GM10847 (cell line): Measurements from ENCODE around the gene NDUFS1.

ENCODE experiments used
- POLR2A ChIP-seq: IDR thresholded peaks from 2 replicates; pipeline ENCODE4 v1.6.1; 2011; ENCODE audit not compliant: insufficient read length; ENCODE audit errors: extremely low read depth

NDUFS1 gene

DNA sequence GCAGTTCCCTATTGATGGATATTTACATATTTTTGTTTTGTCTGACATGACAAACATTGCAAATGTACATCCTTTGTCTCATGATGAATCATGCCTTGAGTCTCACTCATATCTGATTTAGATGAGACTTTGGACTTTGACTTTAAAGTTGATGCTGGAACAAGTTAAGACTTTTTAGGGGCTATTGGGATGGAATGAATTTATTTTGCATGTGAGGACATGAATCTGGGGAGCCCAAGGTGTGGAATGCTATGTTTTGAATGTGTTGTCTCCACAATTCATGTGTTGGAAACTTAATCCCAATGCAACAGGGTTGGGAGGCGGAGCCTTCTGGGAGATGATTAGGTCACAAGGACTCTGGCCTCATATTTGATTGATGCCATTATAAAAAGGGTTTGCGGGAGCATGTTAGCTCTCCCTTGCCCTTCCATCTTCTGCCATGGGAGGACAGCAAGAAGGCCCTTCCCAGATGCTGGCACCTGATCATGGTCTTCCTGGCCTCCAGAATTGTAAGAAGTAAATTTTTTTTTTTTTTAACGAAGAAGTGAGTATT is 44.1 kb downstream of the NDUFS1 start:
- TF ChIP-seq POLR2A: no peak

DNA sequence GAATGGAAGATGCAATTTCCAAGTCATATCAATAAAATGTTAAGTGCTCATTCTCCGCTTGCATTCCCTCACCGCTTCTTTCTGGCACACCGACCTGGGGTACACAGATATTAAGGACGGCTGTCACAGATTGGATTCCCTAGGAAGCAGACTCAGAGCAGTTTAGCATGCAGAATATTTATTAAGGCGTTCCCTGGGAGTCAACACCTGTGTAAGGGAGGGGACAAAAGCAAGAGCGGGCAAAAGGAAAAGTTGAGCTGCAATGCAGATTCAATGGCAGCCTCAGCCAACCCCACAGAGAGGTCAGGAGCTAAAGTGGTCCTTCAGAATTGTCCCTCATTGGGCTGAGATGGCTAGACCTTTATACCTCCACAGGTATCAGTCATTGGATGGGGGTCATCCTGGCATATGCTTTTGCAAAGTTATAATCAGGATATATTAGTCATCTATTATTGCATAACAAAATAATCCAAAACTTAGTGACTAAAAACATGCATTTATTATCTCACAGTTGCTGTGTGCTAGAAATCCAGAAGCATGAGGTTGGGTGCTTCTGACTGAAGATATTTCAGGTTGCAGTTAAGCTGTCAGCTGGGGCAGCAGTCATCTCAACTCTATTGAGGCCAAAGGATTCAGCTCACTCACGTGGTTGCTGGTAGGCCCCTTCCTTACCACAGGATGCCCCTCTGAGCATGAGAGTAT is 46.2 kb downstream of the NDUFS1 start:
- TF ChIP-seq POLR2A: no peak

DNA sequence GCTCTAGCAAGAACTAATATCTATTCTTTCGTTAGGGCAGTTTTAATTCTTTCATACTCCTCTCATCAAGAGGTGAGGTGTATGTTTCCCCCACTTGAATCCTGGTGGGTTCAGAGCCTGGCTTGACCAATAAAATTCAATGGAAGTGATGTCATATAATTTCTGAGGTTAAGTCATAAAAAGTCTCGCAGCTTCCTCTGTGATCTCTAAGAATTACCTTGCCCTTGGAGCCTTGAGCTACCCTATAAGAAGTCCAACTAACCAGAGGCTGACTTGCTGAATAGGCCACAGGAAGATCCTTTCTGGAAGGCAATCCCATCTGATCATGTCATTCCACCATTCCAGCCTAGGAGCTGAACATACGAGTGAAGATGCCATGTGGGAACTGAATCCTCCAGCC is 47.1 kb downstream of the NDUFS1 start:
- no peak for TF ChIP-seq POLR2A

DNA sequence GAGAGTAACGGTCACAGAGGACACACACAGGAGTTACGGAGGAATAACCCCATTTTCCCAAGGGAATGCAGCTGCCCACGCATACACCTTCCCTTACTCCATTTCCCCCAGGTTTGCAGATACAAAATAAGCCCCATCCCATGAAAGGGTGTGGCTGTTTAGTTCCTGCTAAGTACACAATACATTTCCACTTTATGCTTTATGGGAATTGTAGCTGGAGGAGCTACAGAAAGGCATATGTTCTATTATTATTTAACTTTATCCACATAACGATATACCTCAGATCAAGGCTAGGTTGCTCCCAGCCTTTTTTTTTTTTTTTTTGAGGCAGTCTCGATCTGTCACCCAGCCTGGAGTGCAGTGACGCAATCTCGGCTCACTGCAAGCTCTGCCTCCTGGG is 50.5 kb downstream of the NDUFS1 start:
- TF ChIP-seq POLR2A: no peak

DNA sequence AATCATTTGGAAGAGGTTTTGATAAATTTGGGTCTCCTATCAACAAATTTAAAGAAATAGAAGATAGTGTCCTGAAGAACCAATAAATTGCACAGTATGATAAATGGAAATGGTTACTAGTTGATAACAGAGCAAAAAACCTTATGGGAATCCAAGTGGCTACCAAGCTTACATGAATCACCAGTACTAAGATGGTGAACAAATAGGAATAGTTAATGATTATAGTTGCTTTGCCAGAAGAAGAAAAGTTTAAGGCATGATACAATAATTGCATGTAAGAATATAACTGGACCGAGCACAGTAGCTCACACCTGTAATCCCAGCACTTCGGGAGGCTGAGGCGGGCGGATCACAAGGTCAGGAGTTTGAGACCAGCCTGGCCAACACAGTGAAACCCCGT is 53.7 kb downstream of the NDUFS1 start:
- no peak for TF ChIP-seq POLR2A

DNA sequence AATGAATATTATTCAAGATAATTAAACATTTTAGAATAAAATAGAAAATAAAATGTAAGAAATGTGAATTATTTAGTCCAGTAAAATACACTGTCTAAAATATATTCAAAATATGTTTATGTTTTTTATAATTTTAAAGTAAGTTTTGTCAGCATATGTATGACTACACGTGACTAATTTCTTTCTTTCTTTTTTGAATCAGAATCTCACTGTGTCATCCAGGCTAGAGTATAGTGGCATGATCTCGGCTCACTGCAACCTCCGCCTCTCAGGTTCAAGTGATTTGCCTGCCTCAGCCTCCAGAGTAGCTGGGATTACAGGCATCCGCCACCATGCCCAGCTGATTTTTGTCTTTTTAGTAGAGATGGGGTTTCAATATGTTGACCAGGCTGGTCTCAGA is 54.2 kb downstream of the NDUFS1 start:
- TF ChIP-seq POLR2A: no peak

DNA sequence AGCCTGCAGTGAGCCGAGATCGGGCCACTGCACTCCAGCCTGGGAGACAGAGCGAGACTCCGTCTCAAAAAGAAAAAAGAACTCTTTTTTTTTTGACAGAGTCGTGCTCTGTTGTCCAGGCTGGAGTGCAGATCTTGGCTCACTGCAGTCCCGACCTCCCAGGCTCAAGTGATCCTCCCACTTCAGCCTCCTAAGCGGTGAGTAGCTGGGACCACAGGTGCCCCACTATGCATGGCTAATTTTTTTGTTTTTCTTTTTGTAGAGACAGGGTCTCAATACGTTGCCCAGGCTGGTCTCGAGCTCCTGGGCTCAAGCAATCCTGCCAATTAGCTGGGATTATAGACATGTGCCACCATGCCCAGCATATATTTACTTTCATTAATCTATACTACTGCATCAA is 60.8 kb downstream of the NDUFS1 start:
- TF ChIP-seq POLR2A: no peak

DNA sequence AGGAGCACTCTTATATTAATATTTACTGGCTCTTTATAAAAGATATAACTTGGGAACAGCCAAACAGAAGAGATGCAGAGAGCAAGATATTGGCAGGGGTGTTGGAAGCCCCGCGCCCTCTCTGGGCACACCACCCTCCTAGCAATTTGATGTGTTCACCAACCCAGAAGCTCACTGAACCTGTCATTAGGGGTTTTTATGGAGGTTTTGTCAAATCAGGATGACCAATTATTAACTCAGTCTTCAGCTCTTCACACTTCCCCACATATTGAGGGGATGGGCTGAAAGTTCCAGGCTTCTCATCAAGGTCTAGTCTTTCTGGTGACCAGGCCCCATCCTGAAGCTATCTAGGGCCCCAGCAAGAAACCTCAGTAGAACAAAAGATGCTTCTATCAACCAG is 62.4 kb downstream of the NDUFS1 start:
- no peak for TF ChIP-seq POLR2A

DNA sequence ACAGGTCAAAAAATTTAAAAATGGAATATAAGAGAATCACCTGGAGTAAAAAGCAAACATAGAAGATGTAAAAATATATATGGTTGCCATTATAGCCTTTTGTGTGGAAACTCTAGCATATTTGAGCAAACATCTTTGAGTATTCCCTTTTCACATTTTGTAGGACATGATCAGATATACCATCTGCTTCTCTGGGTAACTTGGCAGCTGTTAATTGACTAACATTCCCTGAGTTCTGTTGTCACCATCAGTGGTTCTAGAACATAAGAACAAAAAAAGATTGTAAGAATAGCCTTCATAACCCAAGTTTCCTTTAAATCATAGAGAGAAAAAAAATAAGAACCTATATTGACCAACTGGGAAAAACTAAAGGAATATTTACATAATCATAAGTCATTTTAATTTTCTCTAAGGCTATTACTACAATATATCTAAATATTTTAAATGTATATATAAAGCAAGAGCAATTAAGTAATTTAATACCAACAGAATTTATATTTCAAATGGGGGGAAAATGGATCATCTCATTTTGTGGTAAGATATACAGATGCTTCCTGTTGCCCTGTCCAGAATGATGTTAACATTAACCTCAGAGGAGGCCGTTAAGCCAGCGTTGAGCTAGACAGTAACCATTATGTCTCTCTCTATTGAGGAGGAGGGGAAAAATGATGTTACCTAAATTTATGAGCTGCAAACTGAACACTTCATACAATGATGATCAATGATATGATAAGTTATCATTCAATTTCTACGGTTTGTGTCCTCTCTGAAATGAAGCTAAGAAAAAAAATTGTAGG is 63.5 kb downstream of the NDUFS1 start:
- TF ChIP-seq POLR2A: no peak

DNA sequence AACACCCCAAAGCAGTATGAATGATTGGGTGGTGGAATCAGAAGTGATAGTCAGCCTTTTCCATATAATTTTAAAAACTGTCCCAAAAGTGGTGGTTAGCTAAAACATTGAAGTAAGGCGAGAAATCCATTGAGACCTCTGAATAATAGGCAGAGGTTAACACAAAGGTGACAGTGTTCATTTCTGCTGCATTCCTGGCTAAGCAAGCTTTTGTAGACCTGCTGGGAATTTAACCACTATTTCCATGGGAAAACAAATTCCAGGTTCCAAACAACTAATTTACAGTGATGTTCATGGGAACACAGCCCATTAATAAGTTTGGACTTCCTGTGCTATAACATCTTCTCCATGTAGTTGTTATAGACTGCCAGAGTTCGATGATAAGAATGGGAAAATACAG is 66.9 kb downstream of the NDUFS1 start:
- no peak for TF ChIP-seq POLR2A

DNA sequence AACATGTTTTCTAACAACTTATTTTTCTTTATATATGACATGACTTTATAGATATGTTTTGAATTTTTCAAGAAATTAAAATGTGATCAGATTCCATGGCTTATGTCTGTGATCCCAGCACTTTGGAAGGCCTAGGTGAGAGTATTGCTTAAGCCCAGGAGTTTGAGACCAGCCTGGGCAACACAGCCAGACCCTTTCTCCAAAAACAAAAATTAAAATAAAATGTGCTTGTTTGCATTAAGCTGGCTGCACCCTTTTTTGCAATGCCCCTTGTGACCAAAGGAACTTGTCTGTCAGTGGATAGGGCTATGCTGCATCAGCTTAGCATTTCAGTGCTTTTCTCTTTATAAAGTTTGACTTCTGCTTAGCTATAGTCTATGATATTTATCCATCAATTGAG is 71.0 kb downstream of the NDUFS1 start:
- no peak for TF ChIP-seq POLR2A

DNA sequence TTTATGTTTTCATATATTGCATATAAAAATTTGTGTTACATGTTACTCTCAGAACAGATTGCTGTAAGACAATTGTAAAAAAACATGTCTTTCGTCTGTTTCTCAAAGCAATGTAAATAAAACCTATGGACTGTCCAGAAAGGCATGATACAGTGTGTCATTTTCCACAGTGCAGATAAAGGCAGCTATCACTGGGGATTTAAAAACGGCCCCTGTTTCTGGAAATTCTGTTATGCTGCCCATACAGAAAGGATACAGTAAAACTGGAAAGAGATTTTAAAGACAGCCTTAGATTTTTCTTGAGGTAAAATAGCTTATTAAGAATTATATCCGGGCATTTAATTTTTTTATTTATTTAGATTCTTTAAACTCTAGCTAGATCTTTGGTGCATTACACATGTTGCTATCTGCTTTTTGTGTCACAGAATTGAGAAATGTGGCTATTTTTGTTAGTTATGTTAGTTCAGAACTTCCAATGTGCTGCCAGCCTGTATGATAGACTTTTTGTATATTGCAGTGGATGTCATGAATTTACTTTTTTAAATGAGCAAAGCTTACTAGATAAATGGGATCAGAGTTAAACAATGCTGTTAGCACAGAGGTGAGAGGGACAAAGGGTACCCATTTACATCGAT is 72.4 kb downstream of the NDUFS1 start:
- no peak for TF ChIP-seq POLR2A

DNA sequence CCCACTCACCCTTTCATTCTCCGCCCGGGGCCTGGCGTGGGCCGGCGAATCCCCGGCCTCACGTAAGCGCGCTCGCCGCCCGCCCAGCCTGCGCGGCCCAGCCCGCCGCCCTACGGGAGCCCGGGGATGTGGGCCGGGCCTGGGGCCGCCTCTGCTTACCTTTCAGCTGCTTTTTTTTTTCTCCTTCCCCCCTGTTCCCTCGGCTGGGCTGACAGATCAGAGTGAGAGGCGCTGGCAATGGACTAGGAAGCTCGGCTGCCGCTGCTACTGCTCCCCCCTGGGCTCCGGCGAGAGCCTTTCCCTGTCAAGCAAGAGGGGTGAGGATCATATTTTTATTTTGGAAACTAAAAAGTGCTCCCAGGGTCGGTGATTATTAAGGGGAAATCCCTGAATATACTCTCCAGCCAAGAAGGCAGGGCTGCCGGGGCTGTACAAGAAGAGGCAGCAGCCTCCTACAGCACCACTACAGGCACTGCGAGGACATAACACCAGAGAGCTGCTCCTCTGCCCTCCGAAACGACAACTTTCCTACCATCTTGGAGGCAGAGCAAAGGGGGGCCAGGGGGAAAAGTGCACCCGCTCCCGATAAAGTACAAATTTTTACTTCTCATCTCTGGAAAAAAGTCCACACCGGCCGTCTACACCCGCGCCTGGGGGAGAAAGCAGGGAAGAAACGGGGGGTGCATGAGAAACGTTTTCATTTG is 73.3 kb downstream of the NDUFS1 start, which contains the start of gene INO80D:
INO80D (minus strand) TSS at position 433 of the 704 bp plus-strand sequence. CDS start 23,158 bp downstream, outside the sequence.
- TF ChIP-seq POLR2A: peak; percentile 44

DNA sequence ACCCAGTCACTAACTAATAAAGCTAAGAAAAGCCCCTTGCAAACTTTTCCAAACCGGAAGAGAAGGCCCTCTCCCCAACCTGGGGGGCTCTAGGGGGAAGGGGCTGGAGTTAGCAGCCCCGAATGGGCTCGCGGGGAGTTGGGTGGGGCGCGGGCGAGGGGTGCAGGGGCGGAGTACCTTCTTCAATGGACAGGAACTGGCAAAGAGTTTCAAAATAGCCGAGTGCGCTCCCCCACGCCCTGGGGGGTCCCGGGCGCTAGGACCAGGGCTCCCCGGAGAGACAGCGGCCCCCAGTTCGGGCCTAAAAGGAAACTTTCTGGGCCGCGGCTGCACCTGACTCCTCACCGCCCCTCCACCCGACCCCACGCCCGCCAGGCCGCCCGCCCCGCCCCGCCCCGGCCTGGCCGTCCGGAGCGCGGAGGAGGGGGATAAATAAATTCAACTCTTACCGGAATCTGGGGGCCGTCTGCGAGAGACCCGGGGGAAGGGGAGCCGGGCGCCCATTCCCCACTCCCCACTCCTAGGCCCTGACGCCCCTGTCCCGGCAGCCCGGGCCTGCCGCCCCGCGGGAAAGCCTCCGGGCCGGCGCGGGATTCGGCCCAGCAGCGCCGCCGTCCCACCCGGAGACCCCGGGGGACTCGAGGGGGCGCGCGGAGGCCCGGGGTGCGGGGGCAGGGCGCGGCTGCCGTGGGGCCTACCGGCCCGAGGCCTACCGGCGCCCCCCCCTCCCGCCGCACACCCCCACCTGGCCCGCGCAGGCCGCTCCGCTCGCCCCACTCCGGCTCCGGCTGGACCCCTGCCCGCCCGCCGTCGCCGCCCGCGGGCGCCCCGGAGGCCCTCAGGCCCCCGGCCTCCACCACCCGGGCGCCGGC is 74.1 kb downstream of the NDUFS1 start:
- TF ChIP-seq POLR2A: no peak
